Vagina (tissue), 2 donors: Measurements from ENCODE around the gene ABT1.

Experiments
- POLR2A ChIP-seq, 2 donors: fragments of 450-650 bp; IDR thresholded peaks; one replicate each; pipeline ENCODE4 v1.6.1; 2017; ENCODE audit warnings: antibody characterized with exemption in 2 of 2, mild to moderate bottlenecking in 2 of 2, moderate library complexity in 2 of 2
- TF ChIP-seq, protein P1 (sequence below), 3 experiments: fragments of 450-650 bp in 2 of 3; fragments of 200-600 bp in 1 of 3; sonication (generic) in 1 of 3; IDR thresholded peaks; one replicate each; pipeline ENCODE4 v1.5.1; 2017 to 2019; ENCODE audit warnings: antibody characterized with exemption in 3 of 3, mild to moderate bottlenecking in 2 of 3, moderate library complexity in 2 of 3

DNA sequence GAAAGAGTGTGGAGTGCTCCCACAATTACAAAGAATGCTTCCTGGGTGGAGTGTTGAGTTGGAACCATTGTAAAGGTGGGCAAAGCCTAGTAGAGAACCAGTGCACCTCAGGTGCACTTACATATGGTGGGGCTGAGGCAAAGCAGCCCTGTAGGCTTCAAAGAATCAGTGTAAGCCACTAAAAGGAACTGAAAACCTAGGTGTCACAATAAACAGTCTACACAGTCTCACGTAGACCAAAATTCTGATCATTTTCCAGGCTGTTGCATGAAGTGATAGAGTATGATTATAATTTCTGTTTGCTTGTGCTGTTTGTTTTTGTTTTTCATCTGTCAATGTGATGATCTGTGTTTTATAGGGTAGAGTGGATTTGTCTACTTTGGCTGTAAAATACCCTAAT, 2.8 kb downstream of the ABT1 start:
- TF ChIP-seq, protein P1, sequence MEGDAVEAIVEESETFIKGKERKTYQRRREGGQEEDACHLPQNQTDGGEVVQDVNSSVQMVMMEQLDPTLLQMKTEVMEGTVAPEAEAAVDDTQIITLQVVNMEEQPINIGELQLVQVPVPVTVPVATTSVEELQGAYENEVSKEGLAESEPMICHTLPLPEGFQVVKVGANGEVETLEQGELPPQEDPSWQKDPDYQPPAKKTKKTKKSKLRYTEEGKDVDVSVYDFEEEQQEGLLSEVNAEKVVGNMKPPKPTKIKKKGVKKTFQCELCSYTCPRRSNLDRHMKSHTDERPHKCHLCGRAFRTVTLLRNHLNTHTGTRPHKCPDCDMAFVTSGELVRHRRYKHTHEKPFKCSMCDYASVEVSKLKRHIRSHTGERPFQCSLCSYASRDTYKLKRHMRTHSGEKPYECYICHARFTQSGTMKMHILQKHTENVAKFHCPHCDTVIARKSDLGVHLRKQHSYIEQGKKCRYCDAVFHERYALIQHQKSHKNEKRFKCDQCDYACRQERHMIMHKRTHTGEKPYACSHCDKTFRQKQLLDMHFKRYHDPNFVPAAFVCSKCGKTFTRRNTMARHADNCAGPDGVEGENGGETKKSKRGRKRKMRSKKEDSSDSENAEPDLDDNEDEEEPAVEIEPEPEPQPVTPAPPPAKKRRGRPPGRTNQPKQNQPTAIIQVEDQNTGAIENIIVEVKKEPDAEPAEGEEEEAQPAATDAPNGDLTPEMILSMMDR (IDR thresholded peaks at IDR 0.05) = no peak
- no peak for TF ChIP-seq POLR2A (IDR thresholded peaks at IDR 0.05)
